ENCODE data around the gene LARP4.

- TF ChIP-seq CTCF (conservative IDR thresholded peaks at IDR 0.05; ENCODE audit: low read depth, low read length) (no peak), EZH2 (IDR thresholded peaks at IDR 0.05; ENCODE audit: low read length, unreplicated experiment) (no peak)
Observed at GRCh38 chr12:50507930-50508329, 107.2 kb downstream of the LARP4 start.

Data from PC-3 (cell line).